Pons (tissue), 1 donor: ENCODE results near the gene CISD3.

Source experiments
- DNase-seq: peaks from one replicate; pipeline ENCODE4 v3.0.0-alpha.2; 2016; ENCODE audit warnings: low spot score

CISD3 gene

DNA sequence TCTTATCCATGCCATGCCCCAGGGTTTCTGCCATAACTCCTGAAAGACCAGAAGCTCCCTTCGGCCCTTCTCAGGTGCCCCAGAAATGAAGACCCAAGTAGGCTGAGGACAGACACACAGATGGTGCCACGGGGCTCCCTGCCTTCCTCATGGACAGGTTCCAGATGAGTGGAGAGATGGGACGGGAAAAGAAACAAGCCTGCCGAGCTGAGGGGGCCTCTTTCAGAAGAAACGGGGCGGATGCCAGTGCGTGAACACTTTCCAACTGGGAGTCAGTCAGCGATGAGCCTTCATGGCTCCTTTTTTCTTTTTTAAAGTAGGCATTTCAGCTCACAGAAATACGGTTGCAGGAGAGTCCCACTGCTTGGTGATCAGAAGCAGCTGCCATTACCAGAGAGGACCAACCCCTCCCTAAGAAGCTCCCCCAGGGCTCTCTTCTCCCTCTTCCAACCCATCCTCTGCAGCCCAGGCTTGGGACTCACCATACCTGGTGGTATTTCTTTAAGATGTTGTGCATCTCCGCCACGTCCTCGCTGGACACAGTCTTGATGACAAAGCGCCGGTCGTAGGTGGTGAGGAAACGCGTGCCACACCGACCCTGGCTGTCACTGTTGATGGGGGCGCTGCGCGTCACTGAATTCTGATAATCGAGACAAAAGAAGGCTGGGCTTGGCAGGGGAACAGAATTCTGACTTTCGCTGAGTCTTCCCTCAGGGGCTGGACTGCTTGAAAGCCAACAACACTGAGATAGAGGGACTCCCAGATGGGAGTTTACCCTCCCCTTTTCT is 50.0 kb downstream of the CISD3 start:
- no peak for DNase-seq

DNA sequence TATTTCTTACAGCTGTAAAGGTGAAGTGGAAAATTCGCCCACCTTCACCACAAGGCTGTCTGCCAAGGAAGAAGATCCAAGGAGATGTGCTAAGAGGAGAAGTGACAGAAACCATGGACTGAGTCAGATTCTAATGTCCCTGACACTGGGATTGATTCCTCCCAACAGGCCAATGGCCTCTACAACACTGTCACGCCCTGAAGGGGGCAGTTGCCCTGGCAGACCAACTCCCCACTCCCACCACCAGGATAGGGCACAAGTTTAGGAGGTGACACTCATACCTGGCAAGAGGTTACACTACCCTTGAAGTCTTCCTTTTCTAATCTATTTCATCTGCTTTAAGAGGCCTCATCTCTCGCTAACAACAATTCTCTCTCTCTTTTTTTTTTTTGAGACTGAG is 53.1 kb downstream of the CISD3 start:
- DNase-seq: no peak
